Neural cell (in vitro differentiated cells): ENCODE results near the gene THADA. TPM values are rescaled to one million over a fixed set of nuclear protein-coding genes. Genes with fewer than 3 reads are reported as not detected.

ENCODE experiments used
- H2AFZ ChIP-seq: fragments of 200-600, 300-800 bp; sonication (generic), shearing (Covaris generic); 2 replicates; pipeline ENCODE4 v1.6.0; 2014; ENCODE audit warnings: low read depth, mild to moderate bottlenecking, antibody characterized with exemption, low read length, moderate library complexity
- H3F3A ChIP-seq: fragments of 200-600 bp; shearing (Covaris generic); 2 replicates; pipeline ENCODE4 v1.6.1; 2016; ENCODE audit warnings: mild to moderate bottlenecking, moderate library complexity, mixed read lengths, antibody characterized with exemption, low read length; ENCODE audit not compliant: insufficient read depth, poor library complexity, severe bottlenecking
- H3K27ac ChIP-seq: fragments of 200-600, 300-800 bp; sonication (generic), shearing (Covaris generic); 2 replicates; pipeline ENCODE4 v1.5.1; 2014; ENCODE audit warnings: mild to moderate bottlenecking, low read length, moderate library complexity
- H3K27me3 ChIP-seq: fragments of 300-800, 200-600 bp; sonication (generic), shearing (Covaris generic); 2 replicates; pipeline ENCODE4 v1.6.0; 2014; ENCODE audit warnings: mild to moderate bottlenecking, low read depth, low read length, moderate library complexity; ENCODE audit not compliant: insufficient read depth
- H3K36me3 ChIP-seq: fragments of 300-800, 200-600 bp; sonication (generic), shearing (Covaris generic); 2 replicates; pipeline ENCODE4 v1.5.1; 2014; ENCODE audit warnings: mild to moderate bottlenecking, antibody characterized with exemption, low read length, moderate library complexity; ENCODE audit not compliant: insufficient read depth
- H3K4me2 ChIP-seq: fragments of 300-800, 200-600 bp; sonication (generic), shearing (Covaris generic); 2 replicates; pipeline ENCODE4 v1.6.0; 2014; ENCODE audit warnings: mild to moderate bottlenecking, low read length
- H3K4me3 ChIP-seq: fragments of 300-800, 200-600 bp; sonication (generic), shearing (Covaris generic); 2 replicates; pipeline ENCODE4 v1.5.1; 2014; ENCODE audit warnings: mild to moderate bottlenecking, low read length, moderate library complexity
- H3K79me2 ChIP-seq: fragments of 200-600 bp; shearing (Covaris generic); replicated peaks from 2 replicates; pipeline ENCODE4 v1.6.0; 2014; ENCODE audit warnings: mild to moderate bottlenecking, low read length, moderate library complexity; ENCODE audit not compliant: insufficient read depth
- H3K9ac ChIP-seq: fragments of 300-800, 200-600 bp; sonication (generic), shearing (Covaris generic); 2 replicates; pipeline ENCODE4 v1.6.1; 2016; ENCODE audit warnings: mild to moderate bottlenecking, low read length, mixed read lengths
- H3K9me2 ChIP-seq: fragments of 200-600 bp; shearing (Covaris generic); 2 replicates; pipeline ENCODE4 v1.6.1; 2016; ENCODE audit warnings: mild to moderate bottlenecking, low read length, mixed read lengths; ENCODE audit not compliant: insufficient read depth
- H3K9me3 ChIP-seq: fragments of 200-600, 300-800 bp; sonication (generic), shearing (Covaris generic); 2 replicates; pipeline ENCODE4 v1.6.1; 2016; ENCODE audit warnings: mild to moderate bottlenecking, mixed run types, low read length, moderate library complexity, mixed read lengths
- H4K20me1 ChIP-seq: fragments of 200-600 bp; shearing (Covaris generic); 2 replicates; pipeline ENCODE4 v1.6.1; 2016; ENCODE audit warnings: mild to moderate bottlenecking, mixed run types; ENCODE audit not compliant: insufficient read depth
- EP300 ChIP-seq: fragments of 450-650 bp; conservative IDR thresholded peaks from 2 replicates; pipeline ENCODE4 v1.6.1; 2014; ENCODE audit warnings: antibody characterized with exemption, mild to moderate bottlenecking, moderate library complexity; ENCODE audit not compliant: poor library complexity, severe bottlenecking
- EZH2 ChIP-seq: fragments of 200-600, 300-800 bp; shearing (Covaris generic), sonication (generic); IDR thresholded peaks from 2 replicates; pipeline ENCODE4 v1.6.1; 2014; ENCODE audit warnings: antibody characterized with exemption, low read length, borderline replicate concordance, mild to moderate bottlenecking; ENCODE audit not compliant: insufficient read depth, poor library complexity, severe bottlenecking
- MXI1 ChIP-seq: fragments of 450-650 bp; conservative IDR thresholded peaks from 2 replicates; pipeline ENCODE4 v1.6.1; 2014; ENCODE audit warnings: antibody characterized with exemption, mild to moderate bottlenecking; ENCODE audit not compliant: poor library complexity, severe bottlenecking
- POLR2AphosphoS5 ChIP-seq: IDR thresholded peaks from 2 replicates; pipeline ENCODE4 v1.6.1; 2012
- RAD21 ChIP-seq: fragments of 450-650 bp; conservative IDR thresholded peaks from 2 replicates; pipeline ENCODE4 v1.6.1; 2014; ENCODE audit warnings: antibody characterized with exemption, mild to moderate bottlenecking, moderate library complexity
- SMC3 ChIP-seq: fragments of 450-650 bp; conservative IDR thresholded peaks from 2 replicates; pipeline ENCODE4 v1.6.1; 2014; ENCODE audit warnings: antibody characterized with exemption, mild to moderate bottlenecking, moderate library complexity; ENCODE audit not compliant: poor library complexity
- TAF1 ChIP-seq: IDR thresholded peaks from 2 replicates; pipeline ENCODE4 v1.6.1; 2012; ENCODE audit warnings: low read depth
- polyA plus RNA-seq: library from polyadenylated mRNA; depleted of rRNA; stranded (reverse); fragments of >200 nt; gene quantifications from 2 replicates; pipeline ENCODE4 v1.2.3, GENCODE V29; 2014
- TF ChIP-seq, protein P1 (sequence below): fragments of 450-650 bp; IDR thresholded peaks from 2 replicates; pipeline ENCODE4 v1.5.1; 2014; ENCODE audit warnings: antibody characterized with exemption, mild to moderate bottlenecking, moderate library complexity; ENCODE audit not compliant: poor library complexity, severe bottlenecking
- TF ChIP-seq, protein P2 (sequence below): IDR thresholded peaks from 2 replicates; pipeline ENCODE4 v1.6.1; 2012; ENCODE audit warnings: borderline replicate concordance

Gene THADA
- polyA plus RNA-seq, 1 donor from 2014 or later = 8.5 TPM

DNA sequence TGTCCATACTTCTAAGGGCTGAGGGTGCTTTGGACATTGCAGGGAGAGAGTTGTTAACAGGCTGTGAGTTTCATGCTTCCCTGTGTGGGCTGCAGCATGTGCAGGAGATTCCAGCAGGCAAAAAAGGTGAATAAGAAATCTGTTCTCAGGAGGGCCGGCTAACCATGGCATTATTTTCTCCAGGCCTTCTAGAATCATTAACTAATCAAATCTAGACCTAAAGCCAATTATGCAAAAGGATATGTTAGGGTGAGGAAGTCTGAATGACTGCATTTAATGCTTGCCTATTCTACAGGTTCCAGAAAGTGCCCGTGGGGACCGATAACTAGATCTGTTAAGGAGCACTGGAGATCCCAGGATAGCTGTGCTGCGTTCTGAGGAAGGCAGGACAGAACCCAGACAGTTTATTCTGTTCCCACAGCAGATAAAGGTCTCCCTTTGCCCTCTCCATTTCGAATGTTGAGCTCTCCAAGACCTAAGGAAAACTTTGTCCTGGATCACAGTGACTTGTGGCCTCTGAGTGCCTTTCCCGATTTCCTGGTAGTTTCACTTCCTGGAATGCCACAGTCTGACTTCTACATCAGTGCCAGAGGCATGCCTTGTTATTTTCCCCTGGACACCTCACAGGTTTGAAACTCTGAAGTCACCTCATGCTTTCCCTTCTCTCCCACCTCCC lies 319.4 kb downstream of the THADA start:
- H3K4me2 ChIP-seq = no peak overlapping the region

DNA sequence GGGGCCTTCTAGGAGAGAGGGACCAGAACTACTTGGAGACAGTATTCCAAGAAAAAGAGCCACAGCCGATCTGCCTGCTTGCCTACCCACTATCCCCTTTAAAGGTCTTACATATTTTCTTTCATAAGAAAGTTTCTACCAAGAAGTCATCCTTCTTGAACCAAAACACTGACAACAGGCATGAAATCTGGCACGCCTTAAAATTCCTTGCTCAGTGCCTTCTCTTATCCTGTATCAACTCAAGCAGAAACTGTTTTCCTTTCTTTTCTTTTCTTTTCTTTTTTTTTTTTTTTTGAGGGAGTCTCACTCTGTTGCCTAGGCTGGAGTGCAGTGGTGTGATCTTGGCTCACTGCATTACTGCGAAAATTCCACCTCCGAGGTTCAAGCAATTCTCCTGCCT lies 321.1 kb downstream of the THADA start:
- Histone ChIP-seq H4K20me1 (no peaks in the 10 kb centered on the region), H3K27me3 (no peaks in the 10 kb centered on the region), H3K4me3 (no peak overlapping the region), H3K79me2 (no peaks in the 10 kb centered on the region), H3K27ac (no peak overlapping the region), H2AFZ (no peak overlapping the region), H3K9me3 (no peaks in the 10 kb centered on the region), H3K36me3 (no peaks in the 10 kb centered on the region), H3K9me2 (no peaks in the 10 kb centered on the region), H3K9ac (no peak overlapping the region), H3F3A (no peaks in the 10 kb centered on the region), H3K4me2 (no peak overlapping the region)
- TF ChIP-seq EP300 (no peak), POLR2AphosphoS5 (no peak), EZH2 (no peak), TAF1 (no peak), MXI1 (no peak), RAD21 (no peak), SMC3 (no peak)
- TF ChIP-seq, protein P1, sequence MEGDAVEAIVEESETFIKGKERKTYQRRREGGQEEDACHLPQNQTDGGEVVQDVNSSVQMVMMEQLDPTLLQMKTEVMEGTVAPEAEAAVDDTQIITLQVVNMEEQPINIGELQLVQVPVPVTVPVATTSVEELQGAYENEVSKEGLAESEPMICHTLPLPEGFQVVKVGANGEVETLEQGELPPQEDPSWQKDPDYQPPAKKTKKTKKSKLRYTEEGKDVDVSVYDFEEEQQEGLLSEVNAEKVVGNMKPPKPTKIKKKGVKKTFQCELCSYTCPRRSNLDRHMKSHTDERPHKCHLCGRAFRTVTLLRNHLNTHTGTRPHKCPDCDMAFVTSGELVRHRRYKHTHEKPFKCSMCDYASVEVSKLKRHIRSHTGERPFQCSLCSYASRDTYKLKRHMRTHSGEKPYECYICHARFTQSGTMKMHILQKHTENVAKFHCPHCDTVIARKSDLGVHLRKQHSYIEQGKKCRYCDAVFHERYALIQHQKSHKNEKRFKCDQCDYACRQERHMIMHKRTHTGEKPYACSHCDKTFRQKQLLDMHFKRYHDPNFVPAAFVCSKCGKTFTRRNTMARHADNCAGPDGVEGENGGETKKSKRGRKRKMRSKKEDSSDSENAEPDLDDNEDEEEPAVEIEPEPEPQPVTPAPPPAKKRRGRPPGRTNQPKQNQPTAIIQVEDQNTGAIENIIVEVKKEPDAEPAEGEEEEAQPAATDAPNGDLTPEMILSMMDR = no peak
- TF ChIP-seq, protein P2, sequence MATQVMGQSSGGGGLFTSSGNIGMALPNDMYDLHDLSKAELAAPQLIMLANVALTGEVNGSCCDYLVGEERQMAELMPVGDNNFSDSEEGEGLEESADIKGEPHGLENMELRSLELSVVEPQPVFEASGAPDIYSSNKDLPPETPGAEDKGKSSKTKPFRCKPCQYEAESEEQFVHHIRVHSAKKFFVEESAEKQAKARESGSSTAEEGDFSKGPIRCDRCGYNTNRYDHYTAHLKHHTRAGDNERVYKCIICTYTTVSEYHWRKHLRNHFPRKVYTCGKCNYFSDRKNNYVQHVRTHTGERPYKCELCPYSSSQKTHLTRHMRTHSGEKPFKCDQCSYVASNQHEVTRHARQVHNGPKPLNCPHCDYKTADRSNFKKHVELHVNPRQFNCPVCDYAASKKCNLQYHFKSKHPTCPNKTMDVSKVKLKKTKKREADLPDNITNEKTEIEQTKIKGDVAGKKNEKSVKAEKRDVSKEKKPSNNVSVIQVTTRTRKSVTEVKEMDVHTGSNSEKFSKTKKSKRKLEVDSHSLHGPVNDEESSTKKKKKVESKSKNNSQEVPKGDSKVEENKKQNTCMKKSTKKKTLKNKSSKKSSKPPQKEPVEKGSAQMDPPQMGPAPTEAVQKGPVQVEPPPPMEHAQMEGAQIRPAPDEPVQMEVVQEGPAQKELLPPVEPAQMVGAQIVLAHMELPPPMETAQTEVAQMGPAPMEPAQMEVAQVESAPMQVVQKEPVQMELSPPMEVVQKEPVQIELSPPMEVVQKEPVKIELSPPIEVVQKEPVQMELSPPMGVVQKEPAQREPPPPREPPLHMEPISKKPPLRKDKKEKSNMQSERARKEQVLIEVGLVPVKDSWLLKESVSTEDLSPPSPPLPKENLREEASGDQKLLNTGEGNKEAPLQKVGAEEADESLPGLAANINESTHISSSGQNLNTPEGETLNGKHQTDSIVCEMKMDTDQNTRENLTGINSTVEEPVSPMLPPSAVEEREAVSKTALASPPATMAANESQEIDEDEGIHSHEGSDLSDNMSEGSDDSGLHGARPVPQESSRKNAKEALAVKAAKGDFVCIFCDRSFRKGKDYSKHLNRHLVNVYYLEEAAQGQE = no peak

More for the DNA sequence above, 319.4 kb downstream of the THADA start:
- no peaks in the 10 kb centered on the region for H3K9me2 ChIP-seq
- no peak overlapping the region for H3K4me3 ChIP-seq
- H4K20me1 ChIP-seq = no peaks in the 10 kb centered on the region
- no peaks in the 10 kb centered on the region for H3K27me3 ChIP-seq
- no peaks in the 10 kb centered on the region for H3K9me3 ChIP-seq
- no peak overlapping the region for H3K27ac ChIP-seq
- H2AFZ ChIP-seq = no peak overlapping the region
- H3K36me3 ChIP-seq = no peaks in the 10 kb centered on the region
- H3F3A ChIP-seq = no peaks in the 10 kb centered on the region
- TF ChIP-seq, protein P2 = no peak
- TF ChIP-seq RAD21 (no peak), SMC3 (no peak), POLR2AphosphoS5 (no peak), EP300 (no peak), EZH2 (no peak), MXI1 (no peak), TAF1 (no peak)
- TF ChIP-seq, protein P1 = no peak
- H3K79me2 ChIP-seq = no peaks in the 10 kb centered on the region
- H3K9ac ChIP-seq = no peak overlapping the region
